Heart left ventricle (tissue), 16 donors: Measurements from ENCODE around the gene PPP1R11. TPM values are rescaled to one million over a fixed set of nuclear protein-coding genes. Genes with fewer than 3 reads are reported as not detected.
"Not testable (repeated sequence)": the region's sequence is repeated elsewhere in the genome, so short reads cannot be mapped to it uniquely, and the experiment has no call there.

Experiments used
- ATAC-seq, 4 donors: fragments of 200-7000 bp; cut with Tn5 transposase; one replicate each; pipeline ENCODE4 v1.9.1; 2020 to 2022; ENCODE audit warnings: moderate library complexity in 4 of 4, mild to moderate bottlenecking in 3 of 4, moderate number of reproducible peaks in 1 of 4
- DNase-seq, 5 donors: peaks; one replicate each; pipeline ENCODE4 v3.0.0-alpha.2; 2020
- H3K27ac ChIP-seq, 12 donors: fragments of 200-600 bp; sonication (generic) in 4 of 12; one replicate each; pipeline versions ENCODE4 v1.5.0 to v1.8.0; 2016 to 2022; ENCODE audit warnings: mild to moderate bottlenecking in 2 of 12
- H3K27me3 ChIP-seq, 9 donors: fragments of 200-600 bp; sonication (generic) in 2 of 9; one replicate each; pipeline versions ENCODE4 v1.5.1 to v1.8.0; 2016 to 2022; ENCODE audit warnings: mild to moderate bottlenecking in 3 of 9
- H3K36me3 ChIP-seq, 9 donors: fragments of 200-600 bp; sonication (generic) in 2 of 9; one replicate each; pipeline versions ENCODE4 v1.5.0 to v1.8.0; 2018 to 2022; ENCODE audit warnings: mild to moderate bottlenecking in 2 of 9
- H3K4me1 ChIP-seq, 12 donors: fragments of 200-600 bp; sonication (generic) in 4 of 12; one replicate each; pipeline versions ENCODE4 v1.5.0 to v1.8.0; 2016 to 2022; ENCODE audit warnings: mild to moderate bottlenecking in 3 of 12
- H3K4me3 ChIP-seq, 12 donors: fragments of 200-600 bp; sonication (generic) in 4 of 12; one replicate each; pipeline versions ENCODE4 v1.5.0 to v1.8.0; 2017 to 2022; ENCODE audit warnings: mild to moderate bottlenecking in 9 of 12, moderate library complexity in 4 of 12
- H3K9me3 ChIP-seq, 12 donors: fragments of 200-600 bp; sonication (generic) in 4 of 12; one replicate each; pipeline versions ENCODE4 v1.5.0 to v1.8.0; 2016 to 2022; ENCODE audit warnings: mild to moderate bottlenecking in 1 of 12
- CTCF ChIP-seq, 12 donors: fragments of 200-600 bp; sonication (generic) in 4 of 12; IDR thresholded peaks; one replicate each; pipeline versions ENCODE4 v1.5.0 to v1.8.0; 2018 to 2022; ENCODE audit warnings: antibody characterized with exemption in 12 of 12, mild to moderate bottlenecking in 5 of 12
- POLR2A ChIP-seq, 2 donors: fragments of 450-650 bp; IDR thresholded peaks; one replicate each; pipeline ENCODE4 v1.6.1; 2017; ENCODE audit warnings: antibody characterized with exemption in 2 of 2, mild to moderate bottlenecking in 2 of 2, moderate library complexity in 2 of 2
- WGBS, 4 donors: extraction: QIAGEN DNeasy Blood & Tissue Kit in 2 of 4; methylation state at CpG; one replicate each; pipeline versions ENCODE4 v1.1.5 to v1.1.7; 2013 to 2018; 5-methylcytosine and 5-hydroxymethylcytosine counted together
- intact Hi-C, 10 donors: fragments of 100-400 bp; cut with DNase I; formaldehyde crosslinking; loops; one replicate each; pipeline versions ENCODE4 v1.11.1 to v1.14.2; 2022
- polyA plus RNA-seq, 2 donors: library from polyadenylated mRNA; stranded (reverse); fragments of 200-250 nt; gene quantifications; one replicate each; pipeline ENCODE4 v1.2.3, GENCODE V29; 2013
- total RNA-seq, 9 donors: library from RNA; depleted of rRNA in 2 of 9; stranded (reverse); fragments of >200 nt in 2 of 9; fragmentation: NEBNext Ultra II Directional in 3 of 9; extraction: Animal tissue kit (Norgen Biotek cat#: 25700) in 3 of 9; gene quantifications; one replicate each; pipeline versions ENCODE4 v1.1.0 to v1.2.4, GENCODE V29; 2016 to 2023
- donor health status: ischemic (EF 13 %, LVEDD 7.1; RV severe dilation, severe dysfunction).
- donor health status: healthy with polysubstance abuse.
- donor health status: DM: no; HTN: yes; CAD: no.
- donor health status: DM: no; HTN: no; CAD: no.
- donor health status: ischemic (EF 25% LVEDD 6.9; RV normal size, moderate dysfunction).
- donor health status: ischemic (EF 25% LVEDD 5.7; RV mildly dilated, moderate dysfunction).
- donor health status: healthy.
- donor health status: DM: yes; HTN: yes; CAD: no.
- donor health status: ischemic (EF 35%, LVEDD 5.7; RV mildly dilated, moderate dysfunction).
- donor health status: nonischemic (EF 11% LVEDD 7.7; RV severe dilation, severe dysfunction).
- donor health status: DM: yes; HTN: yes; CAD: no.
- donor health status: PGD.
- donor health status: ischemic (EF 29% LVEDD 5.4; RV normal size, mild dysfunction).
- donor health status: nonischemic (EF 23%, LVEDD 6.1; RV moderate dilation, normal function).

The PPP1R11 gene
- total and polyA plus RNA-seq, 11 donors: 38.7 to 90.3 (median 44.9) TPM

- DNase-seq (no peak), ATAC-seq (no peak)
- Histone ChIP-seq H3K4me3 (no peak overlapping the region), H3K27ac (no peak overlapping the region), H3K27me3 (peaks cover 0 to 87% (median 29%) of the 10 kb centered on the region in 9 donors), H3K9me3 (no peaks in the 10 kb centered on the region), H3K36me3 (no peaks in the 10 kb centered on the region), H3K4me1 (peaks cover 0 to 6% (median 0%) of the 10 kb centered on the region in 12 donors)
- TF ChIP-seq CTCF (IDR thresholded peaks at IDR 0.05) (no peak), POLR2A (IDR thresholded peaks at IDR 0.05) (no peak)
- intact Hi-C loops: no loop called here
- 71 to 79% (median 75%) methylated on average over 10 of the region's 10 CpGs for WGBS, 4 donors
These were observed 45.5 kb downstream of the PPP1R11 start for GRCh38 chr6:30112402-30112994.

GRCh38 chr6:30113003-30113759 lies 46.2 kb downstream of the PPP1R11 start, which contains the start of gene TRIM31:
Gene TRIM31, minus strand, starts transcription at chr6:30113090. Its CDS starts 285 bp downstream, at chr6:30112805.
- intact Hi-C loops: no loop called here

GRCh38 chr6:30113841-30114240 lies 46.8 kb downstream of the PPP1R11 start:
- DNase-seq: no peak
- Histone ChIP-seq H3K27ac (no peak overlapping the region), H3K4me3 (no peak overlapping the region), H3K36me3 (no peaks in the 10 kb centered on the region), H3K4me1 (peaks cover 0 to 6% (median 0%) of the 10 kb centered on the region in 12 donors), H3K9me3 (no peaks in the 10 kb centered on the region), H3K27me3 (peaks cover 0 to 83% (median 27%) of the 10 kb centered on the region in 9 donors)
- TF ChIP-seq POLR2A (IDR thresholded peaks at IDR 0.05) (no peak), CTCF (IDR thresholded peaks at IDR 0.05) (no peak)
- intact Hi-C loops: no loop called here
- WGBS, 4 donors: 67 to 82% (median 77%) methylated on average over 1 of the region's 1 CpG
- no peak for ATAC-seq

More at GRCh38 chr6:30113003-30113759, 46.2 kb downstream of the PPP1R11 start, which contains the start of gene TRIM31:
- Histone ChIP-seq H3K9me3 (no peaks in the 10 kb centered on the region), H3K4me3 (no peak within 1 kb of the TSS), H3K27ac (no peak within 1 kb of the TSS), H3K4me1 (peaks cover 0 to 6% (median 0%) of the 10 kb centered on the region in 12 donors), H3K36me3 (no peaks in the 10 kb centered on the region), H3K27me3 (peaks cover 0 to 81% (median 27%) of the 10 kb centered on the region in 9 donors)
- TF ChIP-seq POLR2A (IDR thresholded peaks at IDR 0.05) (no peak), CTCF (IDR thresholded peaks at IDR 0.05) (no peak)
- ATAC-seq: no peak
- 76 to 87% (median 79%) methylated on average over 3 of the region's 3 CpGs for WGBS, 4 donors
- DNase-seq: no peak

- no peak for DNase-seq
- Histone ChIP-seq H3K36me3 (no peaks in the 10 kb centered on the region), H3K9me3 (no peaks in the 10 kb centered on the region), H3K27me3 (peaks cover 0 to 63% (median 5%) of the 10 kb centered on the region in 9 donors), H3K27ac (no peak overlapping the region), H3K4me1 (peaks cover 0 to 6% (median 0%) of the 10 kb centered on the region in 12 donors), H3K4me3 (no peak overlapping the region)
- WGBS, 4 donors: 72 to 84% (median 79%) methylated on average over 6 of the region's 6 CpGs
- intact Hi-C loops: no loop called here
- ATAC-seq: no peak
- TF ChIP-seq POLR2A (IDR thresholded peaks at IDR 0.05): no peak
- peak in 1 of 12 donors; percentile 10 for TF ChIP-seq CTCF (IDR thresholded peaks at IDR 0.05)
These were observed 49.7 kb downstream of the PPP1R11 start for GRCh38 chr6:30116724-30117123.

GRCh38 chr6:30118691-30119090 lies 51.7 kb downstream of the PPP1R11 start:
- peaks cover 0 to 49% (median 4%) of the 10 kb centered on the region in 9 donors for H3K27me3 ChIP-seq

More at GRCh38 chr6:30118691-30119090, 51.7 kb downstream of the PPP1R11 start:
- H3K4me3 ChIP-seq, intact Hi-C loops, DNase-seq, H3K9me3 ChIP-seq, ATAC-seq, H3K36me3 ChIP-seq, H3K4me1 ChIP-seq, H3K27ac ChIP-seq: not testable (repeated sequence)
- 82 to 89% (median 88%) methylated on average over 5 of the region's 5 CpGs for WGBS, 4 donors
